HG03571 (cell line): ENCODE measurements around the gene HAND2.

Experiments
- ATAC-seq: cut with Tn5 transposase; IDR thresholded peaks from one replicate; pipeline ENCODE4 v1.9.1; 2021; ENCODE audit not compliant: unreplicated experiment

Gene HAND2

DNA sequence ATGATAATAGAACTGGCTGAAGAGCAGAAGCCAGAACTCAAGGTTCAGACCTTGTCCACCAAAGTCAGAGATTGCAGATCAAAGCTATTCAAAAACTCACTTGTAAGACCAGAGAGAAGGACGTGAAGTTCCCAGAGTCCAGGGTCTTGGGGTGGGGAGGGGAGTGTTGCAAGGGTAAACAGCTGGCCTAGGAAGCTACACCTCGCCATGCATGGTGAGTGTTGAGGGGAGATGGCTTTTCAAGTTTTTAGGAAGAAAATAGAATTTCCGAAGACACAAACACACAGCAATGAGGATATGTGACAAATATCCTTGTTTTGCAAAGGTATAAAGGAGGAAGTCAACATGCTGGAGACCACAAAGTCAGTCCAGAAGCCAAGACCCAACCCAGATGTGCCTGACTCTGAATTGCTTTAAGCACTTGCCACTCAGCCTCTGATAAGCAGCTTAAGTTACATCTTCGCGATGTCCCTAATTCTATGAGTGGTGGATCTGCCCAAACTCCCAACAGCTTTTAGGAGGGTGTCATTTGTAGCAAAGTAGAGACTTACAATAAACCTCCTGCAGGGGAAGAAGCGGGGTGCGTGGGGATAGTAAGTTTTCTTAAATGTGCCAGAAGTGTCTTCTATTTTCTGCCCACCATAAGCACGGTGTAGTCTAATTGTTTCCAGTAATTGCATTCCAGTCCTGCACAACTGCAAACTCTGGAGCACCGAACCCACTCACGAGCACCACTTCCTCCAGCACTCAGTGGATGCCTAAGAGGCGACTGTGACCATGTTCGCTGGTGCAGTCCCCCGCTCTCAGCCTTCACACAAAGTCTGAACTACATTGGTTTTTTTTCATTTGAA, 26.5 kb downstream of the HAND2 start:
- ATAC-seq = no peak

GRCh38 chr4:173502282-173502681, 27.7 kb downstream of the HAND2 start:
- no peak for ATAC-seq

DNA sequence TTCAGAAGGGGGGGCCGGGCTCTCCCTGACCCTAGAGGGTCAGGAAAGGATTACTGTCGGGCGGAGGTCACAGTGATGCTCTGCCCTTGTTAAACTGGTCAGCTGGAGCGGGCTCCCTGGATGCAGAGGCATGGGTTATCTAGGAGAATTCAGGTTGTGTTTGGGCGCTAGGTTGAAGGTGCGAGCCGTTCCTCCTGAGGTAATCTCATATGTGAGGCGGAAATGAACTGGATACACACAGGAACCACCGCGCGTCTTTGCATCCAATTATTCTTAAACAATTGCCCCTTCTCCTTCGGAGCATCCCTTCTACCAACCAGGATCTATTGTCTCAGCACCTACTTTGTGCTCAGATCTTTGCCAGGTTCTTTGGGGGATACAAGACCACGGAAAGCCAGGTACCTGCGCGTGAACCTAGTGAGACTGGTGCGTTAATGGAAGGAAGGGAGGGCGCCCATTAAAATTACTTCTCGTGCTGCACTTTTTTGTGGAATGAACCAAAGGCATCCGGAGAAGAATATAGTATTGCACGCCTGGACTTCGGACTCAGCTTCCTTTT, 28.4 kb downstream of the HAND2 start:
- ATAC-seq = no peak

- ATAC-seq = peak; percentile 47
Observed at GRCh38 chr4:173500841-173501591, 29.0 kb downstream of the HAND2 start.

- ATAC-seq = no peak
Observed at GRCh38 chr4:173499658-173500535, 30.1 kb downstream of the HAND2 start.

DNA sequence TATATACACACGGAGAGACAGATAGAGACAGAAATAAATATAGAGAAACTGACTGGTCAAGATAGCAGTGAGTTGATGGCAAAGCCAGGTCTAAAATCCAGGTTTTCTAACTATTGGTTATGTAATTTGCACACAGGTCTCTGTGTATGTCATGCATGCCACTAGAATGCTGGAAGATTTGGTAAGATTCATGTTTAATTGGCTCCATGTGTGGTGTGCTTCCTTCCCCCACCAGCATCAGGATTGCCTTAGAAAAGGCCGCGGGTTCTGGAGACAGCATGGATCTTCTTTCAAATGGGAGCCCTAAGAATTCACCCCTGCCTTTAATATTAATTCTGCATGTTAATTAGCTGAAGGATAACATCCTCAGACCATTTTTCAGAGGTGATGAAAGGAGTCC, 31.3 kb downstream of the HAND2 start:
- no peak for ATAC-seq

DNA sequence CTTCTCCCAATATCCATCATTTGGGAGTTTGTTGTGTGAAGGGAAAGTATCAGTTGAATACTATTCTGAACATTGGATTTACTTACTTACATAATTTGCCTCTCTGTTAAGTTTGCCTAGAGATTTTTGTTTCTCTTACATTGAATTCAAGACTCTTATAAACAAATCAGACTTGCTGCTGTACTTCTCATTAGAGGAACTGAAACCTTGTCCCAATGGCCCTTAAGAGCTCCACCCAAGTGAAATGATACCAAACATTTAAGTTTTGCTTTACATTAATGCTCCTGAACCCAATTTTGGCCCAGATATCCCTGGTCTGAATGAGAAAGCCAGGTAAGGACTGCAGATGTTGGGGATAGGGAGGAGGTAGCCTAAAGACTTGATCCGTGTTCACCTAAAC, 32.0 kb downstream of the HAND2 start:
- peak; percentile 41 for ATAC-seq

DNA sequence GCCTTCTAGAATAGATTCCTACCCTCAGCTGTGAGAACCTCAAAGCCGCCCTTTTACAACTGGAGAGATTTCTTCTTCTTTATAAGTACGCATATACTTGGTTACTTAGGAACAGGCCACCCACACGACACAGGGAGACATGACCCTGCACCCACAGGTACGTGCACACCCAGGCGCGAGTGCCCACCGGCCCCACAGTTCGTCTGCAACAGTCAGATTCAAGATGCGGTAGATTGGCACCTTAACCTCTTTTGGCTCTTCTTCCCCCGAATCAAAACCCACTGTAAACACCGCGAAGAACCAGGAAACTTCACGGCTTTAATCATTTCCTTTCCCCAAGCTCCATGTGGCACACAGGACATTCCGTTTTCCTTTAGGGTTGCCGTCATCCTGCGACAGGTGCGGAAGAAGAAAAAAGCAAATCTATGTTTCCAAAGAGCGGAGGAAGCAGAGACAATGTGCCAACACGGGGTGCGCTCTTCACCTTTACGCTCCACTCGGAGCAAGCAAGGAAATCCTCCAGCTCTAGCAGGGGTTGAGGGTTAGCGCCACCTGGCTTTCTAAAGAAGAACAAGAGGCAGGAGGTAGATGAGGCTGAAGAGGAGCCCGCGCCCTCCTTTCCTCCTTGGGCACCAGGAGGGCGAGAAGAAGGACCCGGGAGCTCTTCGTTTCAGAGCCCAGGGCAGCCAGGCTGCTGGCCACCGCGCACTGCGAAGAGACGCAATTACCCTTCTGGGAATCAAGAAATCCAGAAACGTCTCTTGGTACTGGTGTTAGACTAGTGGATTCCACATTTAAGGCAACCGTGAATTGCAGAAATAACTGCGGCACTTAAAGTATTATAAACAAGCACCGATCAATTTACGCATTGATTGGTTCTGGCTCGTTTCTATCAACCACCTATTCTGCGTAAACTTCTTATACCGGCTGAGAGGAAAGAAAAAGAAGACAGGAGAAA, 35.7 kb downstream of the HAND2 start:
- peak; percentile 97 for ATAC-seq

DNA sequence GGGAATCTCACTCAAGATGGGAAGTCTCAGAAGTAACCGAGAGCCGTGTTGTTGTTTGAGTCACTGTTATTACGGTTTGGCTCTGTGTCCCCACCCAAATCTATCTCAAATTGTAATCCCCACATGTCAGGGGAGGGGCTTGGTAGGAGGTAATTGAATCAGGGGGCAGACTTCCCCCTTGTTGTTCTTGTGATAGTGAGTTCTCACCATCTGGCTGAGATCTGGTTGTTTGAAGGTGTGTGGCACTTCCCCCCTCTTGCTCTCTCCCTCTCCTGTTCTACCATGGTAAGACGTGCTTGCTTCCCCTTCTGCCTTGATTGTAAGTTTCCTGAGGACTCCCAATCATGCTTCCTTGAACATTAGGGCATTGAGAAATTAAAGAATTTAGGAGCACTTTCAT, 37.0 kb downstream of the HAND2 start:
- no peak for ATAC-seq

GRCh38 chr4:173492315-173492714, 37.7 kb downstream of the HAND2 start:
- no peak for ATAC-seq

- no peak for ATAC-seq
Observed at GRCh38 chr4:173490817-173491528, 39.1 kb downstream of the HAND2 start.

DNA sequence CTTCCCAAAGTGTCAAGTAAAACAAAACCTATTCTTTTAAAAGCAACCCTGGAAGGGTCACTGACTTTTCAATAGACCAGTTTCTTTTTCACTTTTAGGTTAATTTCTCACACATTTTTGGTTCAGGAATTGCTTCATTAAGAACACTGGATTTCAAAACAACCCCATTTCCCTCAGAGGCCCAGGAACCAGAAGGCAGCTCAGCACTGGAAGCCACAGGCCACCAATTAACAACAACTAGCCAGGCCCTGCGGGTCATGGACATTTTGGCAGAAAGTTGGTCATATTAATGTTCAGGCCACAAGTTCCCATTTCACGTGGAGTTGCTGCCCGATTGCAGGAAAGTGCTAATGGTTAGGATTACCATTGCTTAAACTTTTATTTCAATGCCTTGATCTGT, 39.8 kb downstream of the HAND2 start:
- no peak for ATAC-seq

- ATAC-seq = no peak
Observed at GRCh38 chr4:173489514-173489913, 40.5 kb downstream of the HAND2 start.

DNA sequence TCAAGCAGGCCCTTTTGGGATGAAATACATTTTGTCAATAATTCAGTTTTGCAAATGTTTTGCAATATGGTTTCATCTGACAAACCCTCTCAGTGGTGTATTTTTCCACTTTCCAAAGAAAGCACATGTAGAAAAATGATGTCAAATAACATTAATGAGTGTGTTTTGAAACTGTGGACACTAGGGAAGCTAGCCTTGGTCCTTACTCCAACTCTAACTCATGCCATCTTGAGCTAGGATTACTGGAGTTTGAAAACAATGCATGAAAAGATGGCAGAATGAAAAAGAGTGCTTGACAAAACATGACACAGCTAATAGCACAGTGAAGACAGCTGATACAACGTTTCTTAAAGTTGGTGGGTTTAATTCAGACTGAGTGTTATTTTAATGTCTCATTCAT, 41.4 kb downstream of the HAND2 start:
- ATAC-seq = no peak

DNA sequence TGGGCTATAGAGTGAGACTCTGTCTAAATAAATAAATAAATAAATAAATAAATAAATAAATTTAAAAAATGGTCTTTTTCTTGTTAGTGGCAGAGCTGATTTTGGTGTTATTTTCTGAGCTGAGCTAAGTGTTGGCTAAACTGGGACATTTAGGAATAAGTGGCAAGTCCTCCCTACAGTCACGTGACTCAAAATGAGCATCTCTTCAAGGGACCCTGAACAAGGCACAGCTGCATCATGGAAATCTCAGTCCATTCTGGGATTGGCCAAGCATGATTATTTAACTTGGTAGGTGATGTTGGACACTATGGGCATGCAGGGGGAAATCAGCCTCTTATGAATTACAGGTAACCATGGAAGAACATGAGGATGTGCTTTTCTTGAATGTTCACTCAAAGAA, 42.0 kb downstream of the HAND2 start:
- ATAC-seq = no peak

DNA sequence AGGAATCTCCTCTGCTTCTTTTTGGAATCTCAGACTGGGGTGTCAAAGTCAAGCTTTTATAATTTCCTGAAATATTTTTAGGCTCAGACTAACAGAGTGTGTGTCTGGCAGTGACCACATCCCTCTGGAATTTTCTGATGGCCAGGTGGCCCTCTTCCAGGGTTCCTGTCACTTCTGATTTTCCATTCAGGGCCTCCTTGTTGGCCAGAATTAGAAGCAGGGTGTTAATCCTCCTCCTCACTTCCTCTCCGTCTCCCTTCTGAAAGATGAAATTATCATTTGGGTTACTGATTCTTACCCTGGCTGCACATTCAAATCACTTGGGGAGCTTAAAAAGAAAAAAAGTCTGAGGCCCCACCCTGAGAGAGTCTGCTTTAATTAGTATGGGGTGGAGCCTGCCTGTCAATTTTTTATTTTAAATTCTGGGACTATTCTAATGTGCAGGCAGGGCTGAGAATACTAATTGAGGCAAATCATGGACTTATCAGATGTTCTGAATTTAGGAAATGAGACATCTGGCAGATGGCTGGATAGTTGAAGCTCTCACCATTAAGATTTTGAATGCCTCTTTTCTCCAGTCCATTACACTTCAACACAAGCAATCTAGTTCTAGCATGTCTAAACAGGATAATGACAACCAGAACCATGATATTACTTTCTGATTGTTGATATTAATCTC, 43.2 kb downstream of the HAND2 start:
- no peak for ATAC-seq

DNA sequence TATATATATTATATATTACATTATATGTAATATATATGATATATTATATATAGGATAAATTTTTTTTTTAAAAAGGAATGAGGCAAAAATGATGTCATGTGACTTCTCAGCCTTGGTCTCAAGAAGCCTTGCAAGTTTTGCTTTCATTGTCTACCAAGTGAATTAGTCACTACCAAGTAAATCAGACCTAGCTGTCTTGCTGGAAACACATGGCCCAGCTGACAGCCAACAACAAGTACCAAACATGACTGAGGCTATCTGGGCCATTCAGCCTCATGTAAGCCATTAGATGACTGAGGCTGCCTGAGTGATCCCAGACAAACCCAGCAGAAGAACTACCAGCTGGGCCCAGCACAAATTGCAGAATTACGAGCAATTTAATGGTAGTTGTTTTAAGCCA, 44.9 kb downstream of the HAND2 start:
- ATAC-seq = no peak

- no peak for ATAC-seq
Observed at GRCh38 chr4:173482330-173482931, 47.6 kb downstream of the HAND2 start.
